HG03378 (cell line): ENCODE measurements around the gene MAP1B.

Experiments
- ATAC-seq: cut with Tn5 transposase; IDR thresholded peaks from one replicate; pipeline ENCODE4 v1.9.1; 2021; ENCODE audit warnings: mild to moderate bottlenecking, moderate library complexity; ENCODE audit not compliant: unreplicated experiment

MAP1B gene

DNA sequence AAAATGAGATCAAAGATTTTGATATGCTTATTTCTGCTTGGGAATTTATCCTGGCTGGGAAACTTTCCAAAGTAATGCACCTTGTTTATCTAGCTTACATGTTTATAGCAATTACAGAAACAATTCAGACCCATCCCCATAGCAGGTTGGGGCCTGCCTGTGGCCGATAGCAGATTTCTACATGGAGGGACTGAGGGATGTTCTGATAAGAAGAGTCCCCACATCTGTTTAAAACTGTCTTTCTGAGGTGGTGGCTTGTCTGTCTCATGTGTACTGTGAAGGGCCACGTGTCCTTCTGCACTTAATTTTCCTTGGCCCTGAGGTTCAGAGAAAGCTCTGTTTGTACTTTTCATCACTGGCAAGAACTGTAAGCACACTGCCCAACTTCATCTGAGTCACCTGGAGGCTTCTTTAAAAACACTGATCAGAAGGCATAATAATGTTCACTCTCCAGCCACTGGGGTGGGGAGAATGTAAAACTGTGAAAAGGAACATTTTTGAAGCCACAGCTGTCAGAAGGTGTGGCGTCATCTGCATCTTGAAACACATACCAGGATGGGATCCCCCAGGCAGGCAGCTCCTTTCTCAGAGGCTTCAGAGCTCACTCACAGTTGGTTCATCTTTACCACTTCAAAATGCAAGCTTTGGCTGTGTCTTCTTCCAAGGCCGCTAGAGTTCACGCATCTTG, 80.3 kb downstream of the MAP1B start:
- ATAC-seq, result no peak

DNA sequence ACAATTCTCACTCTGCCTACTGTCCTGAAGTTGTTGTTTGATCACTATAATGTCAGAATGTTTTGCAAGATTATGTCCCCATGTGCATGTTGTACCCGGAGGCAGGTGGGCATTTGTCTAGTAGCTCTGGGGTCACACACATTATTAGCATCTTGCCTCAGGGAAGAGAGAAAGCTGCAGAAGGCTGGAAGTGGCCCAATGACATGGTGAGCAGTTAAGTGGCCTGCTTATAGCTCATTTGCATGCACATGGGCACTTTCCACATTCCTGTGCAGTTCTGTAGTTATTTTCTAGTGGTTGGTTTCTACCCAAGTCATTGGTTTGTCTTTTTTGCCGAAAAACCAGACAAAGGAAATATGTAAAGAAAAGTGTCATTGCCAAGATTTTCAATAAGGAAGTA, 80.9 kb downstream of the MAP1B start:
- ATAC-seq, result no peak

DNA sequence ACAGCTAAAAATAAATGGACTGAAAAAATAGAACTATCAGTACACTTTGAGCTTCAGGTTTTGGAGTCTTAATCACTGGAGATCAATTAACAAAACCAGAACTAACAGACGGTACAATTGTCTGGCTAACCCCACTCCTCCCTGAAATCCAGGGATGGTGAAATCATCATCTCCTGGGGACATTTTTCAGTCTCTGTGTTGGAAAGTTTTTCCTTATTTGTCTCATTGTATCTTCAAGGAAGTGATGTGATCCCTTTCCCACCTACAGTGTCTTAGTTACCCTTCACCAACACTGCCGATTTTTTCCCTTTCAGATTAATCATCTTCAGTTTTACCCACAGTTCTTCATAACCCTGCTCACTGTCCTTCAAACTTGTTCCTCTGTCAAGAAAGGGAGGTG, 81.9 kb downstream of the MAP1B start:
- ATAC-seq, result no peak

DNA sequence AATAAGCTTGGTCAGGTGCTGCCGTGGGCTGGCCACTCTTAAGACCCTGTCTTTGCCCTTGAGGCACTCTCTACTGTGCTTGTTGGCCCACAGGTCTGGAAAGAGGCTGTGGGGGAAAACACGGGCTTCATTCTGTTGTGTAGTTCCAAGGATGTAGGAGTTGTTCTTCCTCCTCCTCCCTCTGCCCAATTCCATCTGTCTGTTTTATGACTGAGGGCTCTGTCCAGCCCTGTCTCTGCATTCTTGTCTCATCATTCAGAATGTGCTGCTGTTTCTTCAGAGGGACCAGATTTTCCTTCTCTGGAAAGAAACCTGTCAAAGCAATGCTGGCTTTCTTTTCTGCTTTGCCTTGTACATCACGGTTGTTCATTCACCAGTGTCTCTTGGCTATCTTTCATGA, 84.1 kb downstream of the MAP1B start:
- ATAC-seq, result no peak

DNA sequence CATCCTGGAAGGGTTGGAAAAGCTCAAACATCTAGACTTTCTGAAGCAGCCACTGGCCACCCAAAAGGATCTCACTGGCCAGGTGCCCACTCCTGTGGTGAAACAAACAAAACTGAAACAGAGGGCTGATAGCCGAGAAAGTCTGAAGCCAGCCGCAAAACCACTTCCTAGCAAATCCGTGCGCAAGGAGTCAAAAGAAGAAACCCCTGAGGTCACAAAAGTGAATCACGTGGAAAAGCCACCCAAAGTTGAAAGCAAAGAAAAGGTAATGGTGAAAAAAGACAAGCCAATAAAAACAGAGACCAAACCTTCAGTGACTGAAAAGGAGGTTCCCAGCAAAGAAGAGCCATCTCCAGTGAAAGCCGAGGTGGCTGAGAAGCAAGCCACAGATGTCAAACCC, 87.6 kb downstream of the MAP1B start:
- ATAC-seq, result peak; percentile 93

DNA sequence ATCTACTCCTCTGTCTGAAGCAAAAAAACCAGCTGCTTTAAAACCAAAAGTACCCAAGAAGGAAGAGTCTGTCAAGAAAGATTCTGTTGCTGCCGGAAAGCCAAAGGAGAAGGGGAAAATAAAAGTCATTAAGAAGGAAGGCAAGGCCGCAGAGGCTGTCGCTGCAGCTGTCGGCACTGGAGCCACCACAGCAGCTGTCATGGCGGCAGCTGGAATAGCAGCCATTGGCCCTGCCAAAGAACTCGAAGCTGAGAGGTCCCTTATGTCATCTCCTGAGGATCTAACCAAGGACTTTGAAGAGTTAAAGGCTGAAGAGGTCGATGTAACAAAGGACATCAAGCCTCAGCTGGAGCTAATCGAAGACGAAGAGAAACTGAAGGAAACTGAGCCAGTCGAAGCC, 88.3 kb downstream of the MAP1B start:
- ATAC-seq, result no peak

DNA sequence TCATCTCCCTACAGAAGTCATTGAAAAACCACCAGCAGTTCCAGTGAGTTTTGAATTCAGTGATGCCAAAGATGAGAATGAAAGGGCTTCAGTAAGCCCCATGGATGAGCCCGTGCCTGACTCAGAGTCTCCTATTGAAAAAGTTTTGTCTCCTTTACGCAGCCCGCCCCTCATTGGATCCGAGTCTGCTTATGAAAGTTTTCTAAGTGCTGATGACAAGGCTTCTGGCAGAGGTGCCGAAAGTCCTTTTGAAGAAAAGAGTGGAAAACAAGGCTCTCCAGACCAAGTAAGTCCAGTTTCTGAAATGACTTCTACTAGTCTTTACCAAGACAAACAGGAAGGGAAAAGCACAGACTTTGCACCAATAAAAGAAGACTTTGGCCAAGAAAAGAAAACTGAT, 90.1 kb downstream of the MAP1B start:
- ATAC-seq, result no peak

DNA sequence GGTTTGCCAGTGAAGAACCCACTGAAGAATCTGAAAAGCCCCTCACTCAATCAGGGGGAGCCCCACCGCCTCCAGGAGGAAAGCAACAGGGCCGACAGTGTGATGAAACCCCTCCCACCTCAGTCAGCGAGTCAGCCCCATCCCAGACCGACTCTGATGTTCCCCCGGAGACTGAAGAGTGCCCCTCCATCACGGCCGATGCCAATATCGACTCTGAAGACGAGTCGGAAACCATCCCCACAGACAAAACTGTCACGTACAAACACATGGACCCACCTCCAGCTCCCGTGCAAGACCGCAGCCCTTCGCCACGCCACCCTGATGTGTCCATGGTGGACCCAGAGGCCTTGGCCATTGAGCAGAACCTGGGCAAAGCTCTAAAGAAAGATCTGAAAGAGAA, 92.4 kb downstream of the MAP1B start:
- no peak for ATAC-seq

DNA sequence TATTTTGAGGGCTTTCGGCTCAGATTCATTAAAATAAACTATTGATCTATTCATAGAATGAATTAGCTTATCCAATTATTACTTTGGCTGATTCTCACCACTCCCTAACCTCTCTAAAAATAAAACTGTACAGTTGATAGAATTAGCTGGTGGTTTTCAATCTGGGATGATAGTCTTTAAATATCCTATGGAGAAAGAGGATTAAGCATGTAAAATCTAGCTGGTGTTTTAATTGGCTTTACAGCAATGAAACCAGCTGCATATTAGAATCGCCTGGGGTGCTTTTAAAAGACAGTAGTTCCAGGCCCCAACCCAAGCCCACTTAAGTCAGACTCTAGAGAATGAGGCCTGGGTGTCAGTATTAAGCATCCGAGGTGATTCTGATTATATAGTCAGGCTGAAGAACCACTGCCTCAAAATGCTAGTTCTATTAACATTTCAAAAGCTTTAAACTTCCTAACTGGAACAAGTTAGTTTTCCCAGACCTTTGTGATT, 95.1 kb downstream of the MAP1B start:
- ATAC-seq, result no peak

DNA sequence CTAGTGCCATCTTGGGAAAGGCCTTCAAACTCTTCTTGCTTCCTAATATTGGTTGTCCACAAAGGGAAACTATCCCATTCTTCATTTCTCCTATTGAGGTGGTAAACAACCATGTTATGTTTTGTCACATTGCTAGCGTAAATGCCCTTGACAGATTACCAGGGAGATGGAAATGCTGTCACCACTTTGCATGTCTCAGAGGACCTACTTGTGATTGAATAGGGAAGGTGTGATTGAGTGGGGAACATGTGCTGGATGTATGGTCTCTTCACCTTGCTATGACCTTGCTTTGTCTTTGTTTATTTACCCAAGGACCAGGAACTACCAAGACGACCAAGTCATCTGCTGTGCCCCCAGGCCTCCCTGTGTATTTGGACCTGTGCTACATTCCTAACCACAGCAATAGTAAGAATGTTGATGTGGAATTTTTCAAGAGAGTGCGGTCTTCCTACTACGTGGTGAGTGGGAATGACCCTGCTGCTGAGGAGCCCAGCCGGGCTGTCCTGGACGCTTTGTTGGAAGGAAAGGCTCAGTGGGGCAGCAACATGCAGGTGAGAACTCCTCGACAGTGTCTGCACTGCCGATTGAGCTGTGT, 96.1 kb downstream of the MAP1B start:
- ATAC-seq, result no peak

DNA sequence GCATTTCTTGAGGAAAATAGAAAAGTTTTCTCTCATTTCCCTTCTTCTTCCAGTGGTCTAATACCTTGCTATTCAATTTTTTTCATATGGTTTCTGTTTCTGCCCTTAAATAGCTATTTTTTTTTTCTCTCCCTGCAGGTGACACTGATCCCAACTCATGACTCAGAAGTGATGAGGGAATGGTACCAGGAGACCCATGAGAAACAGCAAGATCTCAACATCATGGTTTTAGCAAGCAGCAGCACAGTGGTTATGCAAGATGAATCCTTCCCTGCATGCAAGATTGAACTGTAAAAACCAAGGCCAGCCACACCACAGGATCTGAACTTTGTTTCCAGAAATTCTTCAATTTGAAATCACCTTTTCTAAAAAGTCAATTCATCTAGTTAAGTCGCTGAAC, 97.7 kb downstream of the MAP1B start:
- no peak for ATAC-seq

DNA sequence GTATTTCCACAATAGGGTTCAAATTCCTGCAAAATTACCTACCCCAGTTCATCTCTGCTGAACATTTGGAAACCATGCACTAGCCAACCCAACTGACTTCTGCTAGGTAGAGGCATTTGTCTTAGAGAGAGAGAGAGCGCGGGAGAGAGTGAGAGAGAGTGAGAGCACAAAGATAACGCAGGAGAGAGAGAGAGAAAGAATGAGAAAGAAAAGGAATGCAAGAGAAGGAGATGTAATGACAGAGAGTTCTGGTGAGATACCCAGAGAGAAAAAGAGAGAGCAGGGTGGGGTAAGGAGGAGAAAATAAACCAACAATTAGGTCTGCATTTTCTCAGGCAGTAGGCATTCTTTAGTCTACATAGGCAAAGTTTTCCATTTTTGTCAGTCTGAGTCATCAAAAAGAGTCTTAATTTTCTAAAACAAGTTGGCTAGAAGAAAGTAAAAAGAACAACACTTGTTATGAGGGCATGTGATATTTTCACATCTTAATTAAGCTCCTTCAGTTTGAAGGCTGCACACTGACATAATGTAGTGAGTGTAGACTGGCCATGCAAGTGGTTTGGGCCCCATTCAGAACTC, 98.2 kb downstream of the MAP1B start:
- no peak for ATAC-seq

DNA sequence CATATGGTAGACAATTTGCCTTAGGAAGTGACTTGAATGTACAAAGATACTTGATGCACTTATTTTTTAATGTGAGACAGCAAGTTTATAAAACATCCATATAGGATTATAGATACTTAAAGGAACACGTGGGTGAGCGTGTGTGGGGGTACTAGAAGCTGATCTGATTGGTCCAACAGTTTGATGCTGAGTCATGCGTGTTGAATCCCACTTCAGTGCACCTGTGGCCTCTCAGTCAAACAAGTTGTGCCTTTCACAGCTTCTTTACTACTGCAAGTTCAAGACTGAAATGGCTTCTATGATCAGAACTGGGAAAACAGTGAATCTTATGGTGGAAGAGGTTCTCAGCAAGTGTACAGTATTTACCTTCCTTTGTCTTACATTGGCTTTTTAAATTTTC, 98.9 kb downstream of the MAP1B start:
- ATAC-seq, result no peak

DNA sequence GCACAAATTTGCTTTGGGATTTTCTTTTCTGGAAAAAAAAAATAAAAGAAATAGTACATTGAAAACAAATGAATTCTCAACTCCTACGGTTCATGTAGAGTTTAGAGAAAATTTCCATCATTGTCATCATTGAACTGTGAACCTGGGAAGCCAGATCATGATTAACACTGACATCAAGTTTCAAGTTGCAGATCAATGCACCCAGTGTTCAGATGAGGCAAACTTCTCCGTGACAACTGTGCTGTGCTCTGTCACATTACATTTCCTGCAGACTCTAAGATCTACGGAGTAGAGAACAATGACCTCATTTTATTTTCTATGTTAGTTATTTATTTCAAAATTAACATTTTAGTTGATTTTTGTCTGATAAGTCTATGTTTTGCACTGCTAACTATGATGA, 99.7 kb downstream of the MAP1B start:
- no peak for ATAC-seq

DNA sequence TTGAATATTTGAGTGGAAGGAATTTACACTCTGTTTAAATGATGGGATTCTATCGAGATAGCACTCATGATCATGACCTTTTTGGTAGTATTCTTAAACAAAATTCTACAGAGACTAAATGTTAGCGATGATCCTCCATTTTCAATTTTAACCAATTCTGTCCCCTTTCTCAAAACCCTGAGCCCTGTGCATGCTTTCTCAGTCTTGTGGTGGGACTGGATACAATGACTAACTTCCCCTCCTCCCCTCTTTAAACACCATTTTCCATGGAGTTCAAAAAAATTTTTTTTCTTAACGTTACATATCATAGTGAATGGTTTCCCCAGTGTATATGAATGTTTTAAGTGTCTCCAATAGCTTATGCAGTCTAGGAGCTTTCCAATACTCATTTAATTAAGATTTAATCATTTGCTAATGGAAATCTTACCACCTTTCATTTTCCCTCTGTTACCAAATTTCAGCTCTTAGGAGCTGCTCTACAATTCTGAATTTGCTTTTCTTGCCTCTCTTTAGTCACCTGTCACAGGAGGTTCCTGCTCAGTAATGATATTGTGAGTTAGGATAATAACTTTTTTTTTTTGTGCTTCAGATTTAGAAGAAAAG, 101.2 kb downstream of the MAP1B start:
- no peak for ATAC-seq

DNA sequence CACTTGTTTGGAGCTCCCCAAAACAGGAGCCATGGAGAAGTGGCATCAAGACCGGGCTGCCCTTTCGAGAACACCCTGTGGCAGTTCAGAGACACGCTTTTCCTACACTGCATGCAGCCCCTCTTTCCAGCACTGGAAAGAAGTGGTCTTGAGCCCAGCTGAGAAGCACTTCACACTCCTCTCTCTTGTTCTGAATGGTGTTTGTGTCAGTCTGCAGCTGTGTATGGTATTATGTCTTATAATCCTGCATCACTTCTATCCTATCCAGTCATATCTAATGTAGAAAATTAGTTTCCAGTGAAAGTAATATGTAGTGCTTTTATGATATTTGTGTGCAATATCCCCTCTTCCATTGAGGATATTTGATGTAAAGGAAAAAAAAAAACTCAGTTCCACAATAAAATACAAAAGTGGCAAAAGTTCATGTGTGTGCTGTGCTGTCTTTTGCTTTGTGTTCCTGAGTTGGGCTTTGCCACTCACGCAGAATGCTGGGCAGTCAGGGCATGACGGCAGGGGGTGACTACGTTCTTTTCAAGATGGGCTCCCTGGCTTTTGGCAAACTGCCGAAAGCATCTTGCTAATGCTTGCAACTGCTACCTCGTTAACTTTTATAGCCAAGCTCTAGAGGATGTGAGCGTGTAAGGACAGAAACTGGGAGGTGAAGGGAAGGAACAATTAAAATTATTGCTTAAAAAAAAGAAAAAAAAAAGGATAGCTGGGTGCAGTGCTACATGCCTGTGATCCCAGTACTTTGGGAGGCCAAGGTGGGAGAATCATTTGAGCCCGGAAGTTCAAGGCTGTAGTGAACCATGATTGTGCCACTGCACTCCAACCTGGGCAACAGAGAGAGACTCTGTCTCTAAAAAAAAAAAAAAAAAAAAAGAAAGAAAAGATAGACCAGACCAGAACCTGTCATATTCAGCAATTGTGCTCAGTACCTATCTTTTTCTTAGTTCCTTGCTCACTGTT, 102.2 kb downstream of the MAP1B start:
- ATAC-seq, result no peak

DNA sequence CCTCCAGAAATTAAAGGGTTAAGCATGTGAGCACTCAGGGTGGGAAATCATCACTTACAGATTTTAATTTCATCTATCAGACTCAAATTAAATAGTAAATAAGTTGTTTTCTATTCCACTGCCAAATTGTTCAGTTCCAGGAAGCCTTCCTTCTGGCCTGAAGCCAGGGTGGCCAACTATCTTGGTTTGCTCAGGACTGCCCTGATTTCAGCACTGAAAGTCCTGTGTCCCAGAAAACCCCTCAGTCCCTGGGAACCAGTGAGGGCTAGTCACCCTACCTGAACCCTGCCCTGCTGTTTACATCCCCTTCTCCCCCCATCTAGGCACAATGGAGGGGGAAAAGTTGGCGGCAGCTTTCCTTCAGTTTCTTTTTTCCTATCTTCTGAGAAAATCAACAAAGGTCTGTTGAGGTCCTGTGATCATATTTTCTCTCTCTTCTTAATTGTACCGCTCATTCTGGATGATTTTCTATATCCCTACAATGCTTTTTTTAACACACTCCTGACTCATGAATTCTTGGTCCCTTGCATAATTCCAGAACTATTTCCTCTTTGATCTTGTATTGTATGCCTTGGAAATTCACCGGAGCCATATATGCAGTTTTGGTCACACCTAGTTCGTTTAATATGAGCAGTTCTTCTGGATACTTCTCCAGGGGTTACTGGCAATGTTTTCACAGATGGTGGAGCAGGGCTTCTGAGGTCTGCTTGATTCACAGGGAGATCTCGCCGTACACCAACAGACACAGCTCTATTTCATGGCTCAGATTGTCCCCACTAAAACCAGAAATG, 103.8 kb downstream of the MAP1B start:
- no peak for ATAC-seq

DNA sequence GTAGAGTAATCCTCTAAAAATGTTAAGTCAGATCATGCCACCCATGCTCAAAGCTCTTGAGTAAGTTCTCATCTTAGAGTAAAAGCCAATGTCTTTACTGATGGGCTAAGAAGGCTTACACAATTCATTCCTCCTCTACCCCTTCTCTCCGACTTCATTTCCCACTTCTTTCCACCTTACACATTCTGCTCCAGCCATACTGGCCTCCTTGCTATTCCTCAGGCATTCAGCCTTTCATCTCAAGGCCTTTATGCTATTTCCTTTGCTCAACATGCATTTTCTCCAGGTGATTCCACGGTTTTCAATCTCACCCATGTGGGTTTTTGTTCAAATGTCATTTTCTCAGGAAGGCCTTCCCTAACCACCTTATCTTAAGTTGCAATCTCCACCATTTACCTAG, 104.9 kb downstream of the MAP1B start:
- ATAC-seq, result no peak

DNA sequence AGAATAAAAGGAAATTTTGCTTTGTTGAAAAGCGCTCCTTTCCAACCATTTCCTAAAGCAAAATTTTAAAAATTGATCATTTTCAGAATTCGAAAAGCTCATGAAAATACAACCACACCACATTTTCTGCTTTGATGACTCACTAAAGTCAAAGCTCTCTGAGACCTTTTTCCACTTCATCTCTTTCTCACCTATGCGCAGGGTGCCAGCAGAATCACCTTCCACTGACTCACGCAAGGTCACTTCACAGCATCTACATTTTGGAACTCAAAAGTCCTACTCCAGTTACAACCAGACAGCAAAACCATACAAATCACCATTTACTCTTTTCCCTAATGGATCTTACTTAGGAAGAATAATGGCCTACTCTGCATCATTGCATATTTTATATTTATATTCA, 106.2 kb downstream of the MAP1B start:
- ATAC-seq, result no peak

DNA sequence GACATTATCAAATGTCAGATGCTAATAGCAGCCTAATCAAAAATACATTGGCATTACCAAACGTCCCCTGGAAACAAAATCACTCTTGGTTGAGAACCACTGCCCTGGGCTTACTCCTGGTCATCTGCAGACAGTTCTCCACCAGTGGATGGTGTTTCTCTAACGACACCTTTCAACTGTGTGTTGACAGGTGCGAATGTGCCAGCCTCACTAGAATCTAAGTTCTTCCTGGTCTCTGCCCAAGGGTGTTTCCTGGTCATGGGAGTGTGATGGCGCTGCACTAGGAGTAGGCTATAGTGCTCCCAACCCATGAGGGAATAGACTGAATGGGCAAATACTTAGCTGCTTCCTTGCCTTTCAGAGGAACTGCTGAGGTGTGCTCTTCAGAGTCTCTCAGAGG, 106.9 kb downstream of the MAP1B start:
- ATAC-seq, result no peak
